SK-N-SH (cell line): Measurements from ENCODE around the gene ME1. TPM values are rescaled to one million over a fixed set of nuclear protein-coding genes. Genes with fewer than 3 reads are reported as not detected.

Experiments used
- CTCF ChIA-PET: fragments of 300-600, 350-600 bp; formaldehyde crosslinking; extraction: SDS; loops from one replicate; lab custom pipeline; 2021; lab: Yijun Ruan, JAX
- POLR2A ChIA-PET: fragments of 350-600 bp; sonication (Branson Sonifier 250); formaldehyde crosslinking; extraction: SDS; loops from one replicate; lab custom pipeline; 2020; ENCODE audit warnings: antibody characterized with exemption, inconsistent platforms; lab: Yijun Ruan, JAX
- DNase-seq: peaks from one replicate; pipeline ENCODE4 v3.0.0; 2012
- H2AFZ ChIP-seq: fragments of 200-600 bp; sonication (generic); 2 replicates; pipeline ENCODE4 v1.8.1; 2016; ENCODE audit warnings: antibody characterized with exemption, mild to moderate bottlenecking, low read depth
- H3F3A ChIP-seq: fragments of 200-600 bp; sonication (generic); replicated peaks from 2 replicates; pipeline ENCODE3; 2016; ENCODE audit warnings: antibody characterized with exemption, mild to moderate bottlenecking; ENCODE audit not compliant: insufficient read depth
- H3K27ac ChIP-seq, 2 experiments: fragments of 200-500 bp in 1 of 2; fragments of 200-600 bp in 1 of 2; sonication (Bioruptor generic) in 1 of 2; sonication (generic), shearing (Covaris generic) in 1 of 2; 2 replicates each; pipeline versions ENCODE4 v1.5.1 to v1.6.1; 2014 to 2016; ENCODE audit warnings: low read depth in 2 of 2, inconsistent platforms in 1 of 2, low read length in 1 of 2, mild to moderate bottlenecking in 1 of 2, mixed read lengths in 1 of 2
- H3K27me3 ChIP-seq: fragments of 200-600 bp; sonication (generic), shearing (Covaris generic); 2 replicates; pipeline ENCODE4 v1.6.1; 2016; ENCODE audit warnings: mixed run types; ENCODE audit not compliant: insufficient read depth
- H3K36me3 ChIP-seq, 2 experiments: fragments of 200-500 bp in 1 of 2; fragments of 200-600 bp in 1 of 2; sonication (Bioruptor generic) in 1 of 2; sonication (generic) in 1 of 2; replicated peaks in 1 of 2; 2 replicates each; pipeline versions ENCODE3 to v1.5.1; 2014 to 2016; ENCODE audit warnings: low read length in 1 of 2, mild to moderate bottlenecking in 1 of 2; ENCODE audit not compliant: insufficient read depth in 2 of 2, control insufficient read depth in 1 of 2
- H3K4me1 ChIP-seq, 2 experiments: fragments of 200-500 bp in 1 of 2; fragments of 200-600 bp in 1 of 2; sonication (Bioruptor generic) in 1 of 2; sonication (generic), shearing (Covaris generic) in 1 of 2; 2 replicates each; pipeline versions ENCODE4 v1.5.1 to v1.6.1; 2014 to 2016; ENCODE audit warnings: low read depth in 1 of 2, low read length in 1 of 2, mixed run types in 1 of 2; ENCODE audit not compliant: insufficient read depth in 2 of 2, control insufficient read depth in 1 of 2
- H3K4me2 ChIP-seq: fragments of 200-600 bp; sonication (generic), shearing (Covaris generic); 2 replicates; pipeline ENCODE4 v1.6.1; 2017; ENCODE audit warnings: mixed run types
- H3K4me3 ChIP-seq, 2 experiments: fragments of 200-500 bp in 1 of 2; fragments of 200-600 bp in 1 of 2; sonication (Bioruptor generic) in 1 of 2; sonication (generic), shearing (Covaris generic) in 1 of 2; 2 replicates each; pipeline versions ENCODE4 v1.5.1 to v1.8.1; 2014 to 2016; ENCODE audit warnings: low read depth in 2 of 2, inconsistent platforms in 1 of 2, low read length in 1 of 2, mild to moderate bottlenecking in 1 of 2, mixed read lengths in 1 of 2, moderate library complexity in 1 of 2
- H3K79me2 ChIP-seq: fragments of 200-600 bp; sonication (generic); 2 replicates; pipeline ENCODE4 v1.8.1; 2017; ENCODE audit warnings: mild to moderate bottlenecking; ENCODE audit not compliant: insufficient read depth
- H3K9ac ChIP-seq: fragments of 200-600 bp; sonication (generic); 2 replicates; pipeline ENCODE4 v1.6.1; 2017; ENCODE audit warnings: mixed run types
- H3K9me2 ChIP-seq: fragments of 200-600 bp; sonication (generic); 2 replicates; pipeline ENCODE4 v1.6.1; 2017; ENCODE audit warnings: mixed run types
- H3K9me3 ChIP-seq: fragments of 200-600 bp; sonication (generic); 2 replicates; pipeline ENCODE4 v1.6.1; 2017; ENCODE audit warnings: mixed run types, mild to moderate bottlenecking, moderate library complexity
- H4K20me1 ChIP-seq: fragments of 200-600 bp; sonication (generic); 2 replicates; pipeline ENCODE4 v1.6.1; 2017; ENCODE audit warnings: mild to moderate bottlenecking, mixed run types; ENCODE audit not compliant: insufficient read depth
- EP300 ChIP-seq, 2 experiments: IDR thresholded peaks; 2 replicates each; pipeline versions ENCODE4 v1.4.0 to v1.6.1; 2012; ENCODE audit warnings: borderline replicate concordance in 1 of 2, low read depth in 1 of 2, low read length in 1 of 2
- EZH2phosphoT487 ChIP-seq: fragments of 200-600 bp; sonication (generic); IDR thresholded peaks from 2 replicates; pipeline ENCODE4 v1.6.1; 2017; ENCODE audit warnings: low read depth, mixed run types, mild to moderate bottlenecking, antibody characterized with exemption, moderate library complexity, borderline replicate concordance
- FOSL2 ChIP-seq: IDR thresholded peaks from 2 replicates; pipeline ENCODE4 v1.4.0; 2012; ENCODE audit warnings: low read depth, mild to moderate bottlenecking, moderate library complexity, borderline replicate concordance
- FOXJ3 ChIP-seq: sonication (generic); formaldehyde crosslinking; IDR thresholded peaks from 2 replicates; pipeline ENCODE4 v1.5.1; 2020; ENCODE audit warnings: mild to moderate bottlenecking, missing genetic modification reagents
- GABPA ChIP-seq: IDR thresholded peaks from 2 replicates; pipeline ENCODE4 v1.4.0; 2012; ENCODE audit warnings: low read depth, mild to moderate bottlenecking
- NFIC ChIP-seq: IDR thresholded peaks from 2 replicates; pipeline ENCODE4 v1.4.0; 2012; ENCODE audit warnings: borderline replicate concordance
- POLR2AphosphoS5 ChIP-seq: IDR thresholded peaks from 2 replicates; pipeline ENCODE4 v1.6.1; 2012; ENCODE audit warnings: low read depth, low read length
- RXRA ChIP-seq: IDR thresholded peaks from 2 replicates; pipeline ENCODE4 v1.4.0; 2012; ENCODE audit warnings: low read depth, mild to moderate bottlenecking, borderline replicate concordance
- SIN3A ChIP-seq: IDR thresholded peaks from 2 replicates; pipeline ENCODE4 v1.6.1; 2012; ENCODE audit warnings: low read depth, mild to moderate bottlenecking, low read length, moderate library complexity, borderline replicate concordance
- TCF12 ChIP-seq: IDR thresholded peaks from 2 replicates; pipeline ENCODE4 v1.4.0; 2012
- TEAD4 ChIP-seq: IDR thresholded peaks from 2 replicates; pipeline ENCODE4 v1.4.0; 2012; ENCODE audit warnings: mild to moderate bottlenecking, borderline replicate concordance; ENCODE audit not compliant: insufficient read depth
- YY1 ChIP-seq: IDR thresholded peaks from 2 replicates; pipeline ENCODE4 v1.4.0; 2012; ENCODE audit warnings: low read depth, mild to moderate bottlenecking
- WGBS: methylation state at CpG from one replicate; pipeline ENCODE4 v1.1.6; 2017; ENCODE audit warnings: low lambda C conversion rate; 5-methylcytosine and 5-hydroxymethylcytosine counted together
- polyA plus RNA-seq, 3 experiments: library from polyadenylated mRNA; depleted of rRNA; stranded (reverse); fragments of >200 nt; gene quantifications; 2 replicates each; pipeline ENCODE4 v1.2.3, GENCODE V29; 2012
- TF ChIP-seq, protein P1 (sequence below): fragments of 150-350 bp; IDR thresholded peaks from 2 replicates; pipeline ENCODE4 v1.6.1; 2016; ENCODE audit warnings: mild to moderate bottlenecking, low read depth, low read length
- TF ChIP-seq, protein P2 (sequence below): IDR thresholded peaks from 2 replicates; pipeline ENCODE4 v1.4.0; 2012; ENCODE audit warnings: low read depth
- TF ChIP-seq, protein P3 (sequence below): fragments of 200-600 bp; sonication (generic); IDR thresholded peaks from 2 replicates; pipeline ENCODE4 v1.6.1; 2017; ENCODE audit warnings: antibody characterized with exemption, mild to moderate bottlenecking, moderate library complexity
- TF ChIP-seq, protein P4 (sequence below): IDR thresholded peaks from 2 replicates; pipeline ENCODE4; 2012

The ME1 gene
- polyA plus RNA-seq, 1 of the 3 experiments (the other 2 are of a cell fraction), result 4.9 TPM

DNA sequence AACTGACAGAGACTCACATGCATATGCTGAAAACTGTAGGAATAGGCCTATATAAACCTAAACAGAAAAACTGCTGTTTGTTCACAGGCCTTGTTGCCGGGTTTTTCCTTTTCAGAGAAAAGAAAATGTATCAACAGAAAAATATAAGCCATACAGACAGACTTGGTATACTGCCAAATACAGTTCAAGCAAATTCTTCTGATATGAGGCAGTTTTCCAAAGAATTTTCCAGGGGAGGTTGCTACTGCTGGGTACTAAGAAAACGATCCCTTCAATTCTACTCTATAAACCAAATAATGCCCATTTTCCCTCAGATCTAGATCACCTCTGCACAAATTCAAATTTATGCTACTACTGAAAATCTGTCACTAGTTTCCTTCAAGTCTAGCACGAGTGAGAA, 59.4 kb downstream of the ME1 start:
- no peaks in the 10 kb centered on the region for H3K79me2 ChIP-seq
- peak overlapping the region; percentile 14 to 63; a peak in 2 of 4 replicates for H3K27ac ChIP-seq
- no peak overlapping the region; the same call in 1 of the 2 replicates for H2AFZ ChIP-seq
- H3K27me3 ChIP-seq, result no peaks in the 10 kb centered on the region
- no peak for TF ChIP-seq GABPA
- no peak for TF ChIP-seq SIN3A
- no peak for TF ChIP-seq EZH2phosphoT487
- TF ChIP-seq POLR2AphosphoS5, result no peak
- TF ChIP-seq, protein P1, sequence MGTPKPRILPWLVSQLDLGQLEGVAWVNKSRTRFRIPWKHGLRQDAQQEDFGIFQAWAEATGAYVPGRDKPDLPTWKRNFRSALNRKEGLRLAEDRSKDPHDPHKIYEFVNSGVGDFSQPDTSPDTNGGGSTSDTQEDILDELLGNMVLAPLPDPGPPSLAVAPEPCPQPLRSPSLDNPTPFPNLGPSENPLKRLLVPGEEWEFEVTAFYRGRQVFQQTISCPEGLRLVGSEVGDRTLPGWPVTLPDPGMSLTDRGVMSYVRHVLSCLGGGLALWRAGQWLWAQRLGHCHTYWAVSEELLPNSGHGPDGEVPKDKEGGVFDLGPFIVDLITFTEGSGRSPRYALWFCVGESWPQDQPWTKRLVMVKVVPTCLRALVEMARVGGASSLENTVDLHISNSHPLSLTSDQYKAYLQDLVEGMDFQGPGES, result no peak
- TF ChIP-seq EP300 (IDR thresholded peaks at IDR 0.05; ENCODE audit: borderline replicate concordance in 1 of 2, low read depth in 1 of 2, low read length in 1 of 2), result peak in 1 of 2 experiments; percentile 23; a peak in 1 of 4 replicates
- TF ChIP-seq RXRA, result no peak
- TF ChIP-seq TEAD4, result no peak
- TF ChIP-seq FOXJ3 (CRISPR knock-in tag), result no peak
- peak; percentile 5; the same call in 1 of the 2 replicates for TF ChIP-seq FOSL2
- TF ChIP-seq, protein P2, sequence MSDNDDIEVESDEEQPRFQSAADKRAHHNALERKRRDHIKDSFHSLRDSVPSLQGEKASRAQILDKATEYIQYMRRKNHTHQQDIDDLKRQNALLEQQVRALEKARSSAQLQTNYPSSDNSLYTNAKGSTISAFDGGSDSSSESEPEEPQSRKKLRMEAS, result no peak
- TF ChIP-seq NFIC, result peak; percentile 63; the same call in 1 of the 2 replicates
- TF ChIP-seq YY1, result no peak
- TF ChIP-seq, protein P3, sequence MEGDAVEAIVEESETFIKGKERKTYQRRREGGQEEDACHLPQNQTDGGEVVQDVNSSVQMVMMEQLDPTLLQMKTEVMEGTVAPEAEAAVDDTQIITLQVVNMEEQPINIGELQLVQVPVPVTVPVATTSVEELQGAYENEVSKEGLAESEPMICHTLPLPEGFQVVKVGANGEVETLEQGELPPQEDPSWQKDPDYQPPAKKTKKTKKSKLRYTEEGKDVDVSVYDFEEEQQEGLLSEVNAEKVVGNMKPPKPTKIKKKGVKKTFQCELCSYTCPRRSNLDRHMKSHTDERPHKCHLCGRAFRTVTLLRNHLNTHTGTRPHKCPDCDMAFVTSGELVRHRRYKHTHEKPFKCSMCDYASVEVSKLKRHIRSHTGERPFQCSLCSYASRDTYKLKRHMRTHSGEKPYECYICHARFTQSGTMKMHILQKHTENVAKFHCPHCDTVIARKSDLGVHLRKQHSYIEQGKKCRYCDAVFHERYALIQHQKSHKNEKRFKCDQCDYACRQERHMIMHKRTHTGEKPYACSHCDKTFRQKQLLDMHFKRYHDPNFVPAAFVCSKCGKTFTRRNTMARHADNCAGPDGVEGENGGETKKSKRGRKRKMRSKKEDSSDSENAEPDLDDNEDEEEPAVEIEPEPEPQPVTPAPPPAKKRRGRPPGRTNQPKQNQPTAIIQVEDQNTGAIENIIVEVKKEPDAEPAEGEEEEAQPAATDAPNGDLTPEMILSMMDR, result no peak
- peak; percentile 29 for TF ChIP-seq TCF12
- TF ChIP-seq, protein P4, sequence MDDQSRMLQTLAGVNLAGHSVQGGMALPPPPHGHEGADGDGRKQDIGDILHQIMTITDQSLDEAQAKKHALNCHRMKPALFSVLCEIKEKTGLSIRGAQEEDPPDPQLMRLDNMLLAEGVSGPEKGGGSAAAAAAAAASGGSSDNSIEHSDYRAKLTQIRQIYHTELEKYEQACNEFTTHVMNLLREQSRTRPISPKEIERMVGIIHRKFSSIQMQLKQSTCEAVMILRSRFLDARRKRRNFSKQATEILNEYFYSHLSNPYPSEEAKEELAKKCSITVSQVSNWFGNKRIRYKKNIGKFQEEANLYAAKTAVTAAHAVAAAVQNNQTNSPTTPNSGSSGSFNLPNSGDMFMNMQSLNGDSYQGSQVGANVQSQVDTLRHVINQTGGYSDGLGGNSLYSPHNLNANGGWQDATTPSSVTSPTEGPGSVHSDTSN, result no peak
- no peaks in the 10 kb centered on the region for H3K9me3 ChIP-seq
- peaks cover 0 to 17% of the 10 kb centered on the region in 2 experiments; a peak in 2 of 4 replicates for H3K4me1 ChIP-seq
- POLR2A ChIA-PET, result no interaction called here
- no peak overlapping the region for H3K4me3 ChIP-seq
- WGBS, result 44% methylated on average over 3 of the region's 3 CpGs
- no peak for DNase-seq
- H4K20me1 ChIP-seq, result no peaks in the 10 kb centered on the region
- CTCF ChIA-PET, result no interaction called here
- no peaks in the 10 kb centered on the region for H3K36me3 ChIP-seq
- H3K4me2 ChIP-seq, result no peak overlapping the region
- no peaks in the 10 kb centered on the region for H3F3A ChIP-seq
- H3K9me2 ChIP-seq, result no peaks in the 10 kb centered on the region
- no peak overlapping the region for H3K9ac ChIP-seq
